CD4-positive, alpha-beta T cell (primary cell): ENCODE data around the gene RAB35. TPM values are rescaled to one million over a fixed set of nuclear protein-coding genes. Genes with fewer than 3 reads are reported as not detected.

Experiments
- ATAC-seq: fragments of 200-7000 bp; cut with Tn5 transposase; one replicate; pipeline ENCODE4 v1.10.0; 2022; ENCODE audit warnings: mild to moderate bottlenecking; ENCODE audit not compliant: poor library complexity
- CTCF ChIA-PET: fragments of 350-600 bp; sonication (Branson Sonifier 250); formaldehyde crosslinking; loops from one replicate; lab custom pipeline; 2021; ENCODE audit warnings: antibody characterized with exemption, inconsistent platforms; lab: Charles Lee
- POLR2A ChIA-PET: fragments of 350-600 bp; sonication (Branson Sonifier 250); formaldehyde crosslinking; loops from one replicate; lab custom pipeline; 2021; ENCODE audit warnings: antibody characterized with exemption, inconsistent platforms; lab: Charles Lee
- DNase-seq, 14 experiments: peaks; one replicate each; pipeline ENCODE4 v3.0.0-alpha.2; 2013 to 2020; ENCODE audit warnings: mixed read lengths in 2 of 14
- H3K27ac ChIP-seq, 2 donors: one replicate each; pipeline versions ENCODE4 v1.5.1 to v1.7.0; 2013; ENCODE audit warnings: low read length in 2 of 2, low read depth in 1 of 2, mild to moderate bottlenecking in 1 of 2
- H3K27me3 ChIP-seq, 2 experiments: 1 replicate in 1 of 2; 2 replicates in 1 of 2; pipeline versions ENCODE4 v1.6.1 to v1.7.0; 2013; ENCODE audit warnings: low read length in 2 of 2, control low read depth in 1 of 2, mild to moderate bottlenecking in 1 of 2, moderate library complexity in 1 of 2; ENCODE audit not compliant: insufficient read depth in 2 of 2, control insufficient read depth in 1 of 2
- H3K36me3 ChIP-seq: one replicate; pipeline ENCODE4 v1.6.1; 2013; ENCODE audit warnings: low read length, control low read depth; ENCODE audit not compliant: insufficient read depth
- H3K4me1 ChIP-seq: one replicate; pipeline ENCODE4 v1.6.1; 2013; ENCODE audit warnings: low read length, control low read depth; ENCODE audit not compliant: insufficient read depth
- H3K4me3 ChIP-seq: one replicate; pipeline ENCODE4 v1.5.1; 2013; ENCODE audit warnings: mild to moderate bottlenecking, low read length, moderate library complexity
- H3K9me3 ChIP-seq, 2 experiments: 1 replicate in 1 of 2; 2 replicates in 1 of 2; pipeline versions ENCODE4 v1.6.1 to v1.7.0; 2013; ENCODE audit warnings: low read length in 2 of 2, mild to moderate bottlenecking in 2 of 2, control low read depth in 1 of 2, moderate library complexity in 1 of 2; ENCODE audit not compliant: control insufficient read depth in 1 of 2, insufficient read depth in 1 of 2
- H3K27ac Mint-ChIP-seq: one replicate; pipeline ENCODE4 v1.8.0; 2020; ENCODE audit warnings: mixed read lengths
- H3K27me3 Mint-ChIP-seq: one replicate; pipeline ENCODE4 v1.8.0; 2021; ENCODE audit warnings: mixed read lengths
- H3K36me3 Mint-ChIP-seq: one replicate; pipeline ENCODE4 v1.8.0; 2021; ENCODE audit warnings: low read depth, mixed read lengths
- H3K4me1 Mint-ChIP-seq: one replicate; pipeline ENCODE4 v1.8.0; 2021; ENCODE audit warnings: low read depth, mixed read lengths
- H3K4me3 Mint-ChIP-seq: one replicate; pipeline ENCODE4 v1.8.0; 2020; ENCODE audit warnings: mild to moderate bottlenecking, mixed read lengths
- H3K9me3 Mint-ChIP-seq: one replicate; pipeline ENCODE4 v1.8.0; 2020; ENCODE audit warnings: mixed read lengths
- intact Hi-C, 2 experiments: fragments of 100-400 bp; cut with DNase I in 1 of 2; cut with micrococcal nuclease in 1 of 2; formaldehyde crosslinking; loops; one replicate each; pipeline versions ENCODE4 v1.15.1 to v1.9.0; 2023 to 2025; cut with DNase I, micrococcal nuclease
- total RNA-seq, 174 experiments: library from RNA in 2 of 174; stranded (reverse) in 2 of 174; gene quantifications; one replicate each; pipeline ENCODE4 v1.2.3 and lab custom pipeline; 2021 to 2026
- TF ChIP-seq, protein P1 (sequence below): fragments of 200-600 bp; IDR thresholded peaks from one replicate; pipeline ENCODE4 v1.8.0; 2022; ENCODE audit warnings: antibody characterized with exemption, mild to moderate bottlenecking

Gene RAB35
- total RNA-seq, 2 experiments from 2014 or later = 49.7 to 53.8 TPM

DNA sequence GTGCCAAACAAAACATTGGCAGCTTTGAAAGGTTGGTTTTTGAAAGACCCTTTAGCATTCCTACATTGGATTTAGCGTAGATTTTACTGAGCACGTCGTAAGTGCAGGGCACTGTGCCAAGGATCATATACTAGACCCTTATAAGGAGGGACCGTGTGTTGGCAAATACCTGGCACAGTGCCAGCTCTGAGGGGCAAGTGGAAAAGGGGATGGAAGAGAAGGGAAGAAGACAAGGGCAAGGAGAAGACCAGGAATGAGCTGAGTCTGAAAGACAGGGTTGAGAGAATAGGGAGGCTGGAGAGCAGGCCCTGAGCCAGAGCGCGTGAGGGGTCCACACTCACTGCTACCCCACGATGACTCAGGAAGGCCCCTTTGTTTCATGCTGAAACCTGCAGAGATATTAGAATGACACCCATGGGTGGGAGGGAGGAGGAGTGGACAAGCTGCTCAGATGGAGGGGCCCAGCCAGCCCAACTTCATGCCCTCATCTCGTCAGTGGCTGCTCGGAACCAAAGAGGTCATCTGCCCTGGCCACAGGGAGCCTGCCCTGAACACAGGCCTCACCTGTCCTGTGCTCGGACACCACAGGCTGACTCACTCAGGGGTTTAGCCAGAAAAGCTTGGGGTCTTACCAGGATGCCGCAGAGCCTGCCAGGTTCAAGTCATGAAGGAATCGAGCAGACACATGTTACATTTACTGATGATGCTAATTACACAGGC is 25.0 kb downstream of the RAB35 start:
- Mint-ChIP-seq H3K9me3 (no peaks in the 10 kb centered on the region), H3K4me1 (peaks cover 12% of the 10 kb centered on the region), H3K27ac (peak overlapping the region; percentile 13), H3K27me3 (no peaks in the 10 kb centered on the region), H3K4me3 (no peak overlapping the region), H3K36me3 (peaks cover 32% of the 10 kb centered on the region)
- CTCF ChIA-PET = no interaction called here
- ATAC-seq = no peak
- POLR2A ChIA-PET = interaction anchor here (1.1 kb wide), 1 partner anchor 25 kb away, joined by 4 read pairs; the partner anchor contains the start of gene RAB35
- intact Hi-C loops = no loop called here
- TF ChIP-seq, protein P1, sequence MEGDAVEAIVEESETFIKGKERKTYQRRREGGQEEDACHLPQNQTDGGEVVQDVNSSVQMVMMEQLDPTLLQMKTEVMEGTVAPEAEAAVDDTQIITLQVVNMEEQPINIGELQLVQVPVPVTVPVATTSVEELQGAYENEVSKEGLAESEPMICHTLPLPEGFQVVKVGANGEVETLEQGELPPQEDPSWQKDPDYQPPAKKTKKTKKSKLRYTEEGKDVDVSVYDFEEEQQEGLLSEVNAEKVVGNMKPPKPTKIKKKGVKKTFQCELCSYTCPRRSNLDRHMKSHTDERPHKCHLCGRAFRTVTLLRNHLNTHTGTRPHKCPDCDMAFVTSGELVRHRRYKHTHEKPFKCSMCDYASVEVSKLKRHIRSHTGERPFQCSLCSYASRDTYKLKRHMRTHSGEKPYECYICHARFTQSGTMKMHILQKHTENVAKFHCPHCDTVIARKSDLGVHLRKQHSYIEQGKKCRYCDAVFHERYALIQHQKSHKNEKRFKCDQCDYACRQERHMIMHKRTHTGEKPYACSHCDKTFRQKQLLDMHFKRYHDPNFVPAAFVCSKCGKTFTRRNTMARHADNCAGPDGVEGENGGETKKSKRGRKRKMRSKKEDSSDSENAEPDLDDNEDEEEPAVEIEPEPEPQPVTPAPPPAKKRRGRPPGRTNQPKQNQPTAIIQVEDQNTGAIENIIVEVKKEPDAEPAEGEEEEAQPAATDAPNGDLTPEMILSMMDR = no peak
- Histone ChIP-seq H3K4me3 (no peak overlapping the region), H3K27me3 (no peaks in the 10 kb centered on the region), H3K4me1 (peaks cover 13% of the 10 kb centered on the region), H3K9me3 (no peaks in the 10 kb centered on the region), H3K27ac (peak overlapping the region in 1 of 2 donors; percentile 2), H3K36me3 (peaks cover 54% of the 10 kb centered on the region)
- DNase-seq = no peak

DNA sequence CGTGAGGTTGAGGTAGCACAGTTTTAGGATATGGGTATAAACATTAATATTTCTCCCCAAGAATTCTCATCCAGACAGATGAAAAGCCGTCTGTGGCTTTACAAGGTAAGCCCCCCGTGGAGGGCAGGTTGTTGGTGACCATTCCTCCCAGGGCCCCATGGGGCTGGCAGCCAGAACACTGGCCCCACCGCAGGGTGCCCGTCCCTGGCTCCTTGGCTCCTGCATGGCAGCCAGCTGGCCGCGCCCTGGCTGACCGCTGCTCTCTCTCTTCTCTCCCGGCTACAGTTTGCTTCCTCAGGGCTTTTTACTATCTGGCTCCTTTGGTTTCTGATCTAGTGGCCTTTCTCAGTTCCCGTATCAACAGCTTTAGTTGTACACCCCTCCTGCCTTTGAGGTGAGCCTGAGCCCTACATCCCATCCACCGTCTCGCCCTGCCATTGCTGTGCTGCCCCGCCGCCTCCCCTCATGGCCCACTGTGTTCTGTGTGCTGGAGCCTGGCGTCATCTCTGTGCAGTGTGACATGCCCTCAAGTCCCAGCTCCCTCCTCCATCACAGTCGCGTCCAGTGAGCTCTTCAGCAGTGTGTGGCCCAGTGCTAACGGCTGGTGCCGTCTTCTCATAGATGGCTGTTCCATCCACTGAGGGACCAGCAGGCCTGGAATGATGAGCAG is 25.8 kb downstream of the RAB35 start:
- Histone ChIP-seq H3K4me3 (no peak overlapping the region), H3K27ac (no peak overlapping the region), H3K4me1 (peaks cover 14% of the 10 kb centered on the region), H3K36me3 (peaks cover 47% of the 10 kb centered on the region), H3K27me3 (no peaks in the 10 kb centered on the region), H3K9me3 (no peaks in the 10 kb centered on the region)
- TF ChIP-seq, protein P1 = no peak
- H3K4me3 Mint-ChIP-seq = no peak overlapping the region
- no peaks in the 10 kb centered on the region for H3K27me3 Mint-ChIP-seq
- peaks cover 32% of the 10 kb centered on the region for H3K36me3 Mint-ChIP-seq
- ChIA-PET CTCF (no interaction called here), POLR2A (interaction anchor here (1.2 kb wide), 1 partner anchor 12 kb away, joined by 3 read pairs; no protein-coding TSS in a partner anchor)
- H3K27ac Mint-ChIP-seq = peak overlapping the region; percentile 13
- ATAC-seq (no peak), DNase-seq (no peak)
- H3K9me3 Mint-ChIP-seq = no peaks in the 10 kb centered on the region
- H3K4me1 Mint-ChIP-seq = peaks cover 18% of the 10 kb centered on the region
- intact Hi-C loops = no loop called here

DNA sequence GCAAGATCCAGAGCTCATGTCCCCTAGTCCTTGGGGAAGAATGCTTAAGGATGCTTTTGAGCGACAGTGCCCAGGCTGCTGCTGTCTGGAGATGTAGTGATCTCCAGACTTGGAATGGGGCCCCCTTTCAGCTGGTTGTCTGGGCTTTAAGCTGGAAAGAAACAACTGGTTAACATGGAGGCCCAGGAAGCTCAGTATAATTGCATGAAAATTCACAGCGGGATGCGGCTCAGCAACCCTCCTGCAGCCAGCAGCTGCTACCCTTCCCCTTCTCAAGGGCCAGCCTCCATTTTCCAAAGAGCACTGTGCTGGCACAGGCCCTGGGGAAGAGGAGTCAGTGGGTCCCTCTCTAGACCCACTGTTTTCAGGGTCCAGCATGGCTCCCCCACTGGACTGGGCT is 26.3 kb downstream of the RAB35 start:
- Mint-ChIP-seq H3K27me3 (no peaks in the 10 kb centered on the region), H3K9me3 (no peaks in the 10 kb centered on the region), H3K4me1 (peaks cover 18% of the 10 kb centered on the region), H3K36me3 (peaks cover 38% of the 10 kb centered on the region), H3K4me3 (no peak overlapping the region), H3K27ac (no peak overlapping the region)
- no peak overlapping the region for H3K4me3 ChIP-seq
- intact Hi-C loops = no loop called here
- peaks cover 14% of the 10 kb centered on the region for H3K4me1 ChIP-seq
- H3K27me3 ChIP-seq = no peaks in the 10 kb centered on the region
- H3K27ac ChIP-seq = no peak overlapping the region
- ChIA-PET CTCF (no interaction called here), POLR2A (interaction anchor here (1.2 kb wide), 1 partner anchor 11 kb away, joined by 3 read pairs; no protein-coding TSS in a partner anchor)
- H3K9me3 ChIP-seq = no peaks in the 10 kb centered on the region
- ATAC-seq (no peak), DNase-seq (no peak)
- TF ChIP-seq, protein P1 = no peak
- peaks cover 44% of the 10 kb centered on the region for H3K36me3 ChIP-seq
